ENCODE measurements around the gene PFDN2.
A peak's percentile ranks its signal among the peaks of the same experiment; 100 is the strongest.
"Not testable (repeated sequence)": the region's sequence is repeated elsewhere in the genome, so short reads cannot be mapped to it uniquely, and the experiment has no call there.

The PFDN2 gene

DNA sequence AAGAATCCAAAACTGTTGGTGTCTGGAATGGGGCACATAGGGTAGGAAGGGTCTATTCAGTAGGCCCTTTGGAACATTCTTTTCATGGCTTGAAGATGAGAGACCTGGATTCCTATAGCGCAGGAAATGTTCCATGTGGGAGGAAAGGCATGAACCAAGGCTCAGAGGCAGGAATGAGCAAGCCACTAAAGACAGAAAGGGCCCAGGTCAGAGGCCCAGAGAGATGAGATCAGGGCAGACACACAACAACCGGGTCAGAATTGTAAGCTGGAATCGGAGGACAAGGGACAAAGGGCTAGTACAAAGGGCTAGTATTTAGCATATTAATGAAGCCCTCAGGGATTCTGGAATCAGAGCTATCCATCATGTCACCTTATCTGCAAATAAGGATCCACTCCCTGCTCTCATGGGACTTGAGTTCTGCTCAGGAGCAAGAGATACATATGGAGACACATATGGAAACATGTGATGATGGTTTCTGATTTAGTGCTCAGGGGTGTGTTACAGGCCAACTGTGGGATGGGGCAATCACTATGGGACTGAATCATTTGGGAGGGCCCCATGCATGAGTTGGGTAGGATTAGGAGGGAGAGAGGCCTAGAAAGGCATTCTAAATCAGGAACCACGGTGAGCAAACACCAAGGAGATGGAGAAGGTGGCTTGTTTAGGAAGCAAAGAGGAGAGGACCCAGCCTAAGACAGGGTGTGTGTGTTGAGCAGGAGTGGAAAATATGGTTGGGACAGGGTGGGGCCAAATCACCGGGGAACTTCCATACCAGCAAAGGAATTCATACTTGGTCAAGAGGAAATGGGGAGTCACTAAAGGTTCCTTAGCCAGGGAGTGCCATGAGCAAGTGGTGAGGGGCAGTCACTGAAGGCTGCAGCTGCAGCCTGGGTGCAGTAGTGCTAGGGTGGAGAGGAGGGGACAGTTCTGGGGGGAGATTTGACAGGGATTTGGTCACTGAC is 37.1 kb downstream of the PFDN2 start:
- no peak for DNase-seq (ENCODE audit: low read depth)

DNA sequence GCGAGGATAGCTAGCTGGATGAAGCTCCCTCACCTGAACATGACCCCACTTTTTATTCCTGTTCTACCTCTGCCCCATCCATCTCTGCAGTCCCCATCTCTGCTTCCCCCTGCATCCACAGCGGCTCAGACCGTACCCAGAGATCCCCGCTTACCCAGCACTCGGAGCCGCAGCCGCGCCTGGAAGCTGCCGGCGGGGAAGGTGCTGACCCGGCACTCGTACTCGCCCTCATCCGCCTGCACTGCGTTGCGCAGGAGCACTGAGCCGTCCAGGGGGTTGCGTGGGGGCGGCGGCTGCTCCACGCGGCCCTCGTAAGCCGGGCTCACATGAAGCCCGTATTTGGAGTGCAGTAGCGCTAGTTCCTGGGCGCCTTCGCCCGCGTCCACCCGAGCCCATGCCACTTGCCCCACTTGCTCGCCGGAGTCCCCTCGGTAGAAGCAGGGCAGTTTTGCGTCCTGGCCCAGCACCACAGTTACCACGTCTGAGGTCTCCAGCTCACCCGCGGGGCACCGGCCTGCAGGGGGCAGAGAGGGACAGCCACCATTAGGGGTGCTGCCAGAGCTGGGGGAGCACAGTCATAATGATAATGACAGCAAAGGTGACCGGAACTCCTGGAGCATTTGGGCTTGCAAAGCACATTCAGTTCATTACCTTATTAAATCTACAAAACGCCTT is 38.3 kb downstream of the PFDN2 start:
- no peak for DNase-seq (ENCODE audit: low read depth)

DNA sequence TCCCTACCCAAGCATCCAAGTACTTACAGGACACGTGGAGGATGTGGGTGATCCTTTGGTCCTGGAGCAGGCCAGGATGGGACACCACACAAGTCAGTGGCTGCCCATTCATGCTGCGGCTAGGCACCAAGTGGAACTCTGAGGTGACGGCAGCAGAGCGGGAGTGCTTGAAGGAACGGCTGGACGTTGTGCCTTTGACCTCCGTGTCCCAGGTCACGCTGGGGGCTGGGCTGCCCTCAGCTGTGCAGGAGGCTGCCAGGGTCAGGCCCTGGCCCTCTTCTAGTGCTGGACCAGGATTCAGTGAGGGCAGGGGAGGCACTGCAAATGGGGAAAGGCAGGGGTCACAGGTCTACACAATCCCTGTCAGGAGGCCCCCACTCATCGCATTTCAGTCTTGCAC is 40.4 kb downstream of the PFDN2 start:
- DNase-seq (ENCODE audit: low read depth), result no peak

- no peak for DNase-seq (ENCODE audit: low read depth)
These were observed 41.4 kb downstream of the PFDN2 start for GRCh38 chr1:161076410-161076809.

DNA sequence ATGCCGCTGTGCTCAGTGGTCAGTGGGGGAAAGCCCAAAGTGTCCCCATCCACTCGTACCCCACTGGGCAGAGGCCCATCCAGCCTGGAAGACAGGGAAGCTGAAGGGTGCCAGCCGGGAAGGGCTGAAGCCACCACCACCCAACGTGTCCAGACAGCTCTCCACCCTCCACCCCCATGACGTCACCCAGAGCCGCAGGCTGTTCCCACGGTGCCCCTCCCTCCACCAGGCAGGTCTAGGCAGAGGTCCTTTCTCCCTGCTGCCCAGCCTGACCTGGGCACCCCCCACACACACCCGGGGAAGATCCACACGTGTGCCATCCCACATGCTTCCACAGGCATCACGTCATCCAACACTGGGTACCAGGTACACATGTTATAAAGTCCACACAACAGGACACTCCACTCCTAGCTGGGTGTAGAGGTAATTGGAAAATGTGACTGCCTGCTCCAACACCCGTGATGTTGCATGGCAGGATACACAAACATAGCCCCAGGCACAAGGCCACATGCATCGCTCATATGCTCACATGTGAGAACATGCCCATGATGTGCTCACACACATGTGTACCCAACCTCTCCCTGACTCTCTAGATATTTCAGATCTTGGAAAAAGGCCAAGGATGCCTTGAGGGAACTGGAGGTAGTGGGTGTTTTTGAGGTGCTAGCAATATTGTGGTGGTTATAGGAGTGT is 43.0 kb downstream of the PFDN2 start:
- DNase-seq (ENCODE audit: low read depth), result no peak

GRCh38 chr1:161073474-161074121 is 44.2 kb downstream of the PFDN2 start:
- DNase-seq (ENCODE audit: low read depth), result no peak

DNA sequence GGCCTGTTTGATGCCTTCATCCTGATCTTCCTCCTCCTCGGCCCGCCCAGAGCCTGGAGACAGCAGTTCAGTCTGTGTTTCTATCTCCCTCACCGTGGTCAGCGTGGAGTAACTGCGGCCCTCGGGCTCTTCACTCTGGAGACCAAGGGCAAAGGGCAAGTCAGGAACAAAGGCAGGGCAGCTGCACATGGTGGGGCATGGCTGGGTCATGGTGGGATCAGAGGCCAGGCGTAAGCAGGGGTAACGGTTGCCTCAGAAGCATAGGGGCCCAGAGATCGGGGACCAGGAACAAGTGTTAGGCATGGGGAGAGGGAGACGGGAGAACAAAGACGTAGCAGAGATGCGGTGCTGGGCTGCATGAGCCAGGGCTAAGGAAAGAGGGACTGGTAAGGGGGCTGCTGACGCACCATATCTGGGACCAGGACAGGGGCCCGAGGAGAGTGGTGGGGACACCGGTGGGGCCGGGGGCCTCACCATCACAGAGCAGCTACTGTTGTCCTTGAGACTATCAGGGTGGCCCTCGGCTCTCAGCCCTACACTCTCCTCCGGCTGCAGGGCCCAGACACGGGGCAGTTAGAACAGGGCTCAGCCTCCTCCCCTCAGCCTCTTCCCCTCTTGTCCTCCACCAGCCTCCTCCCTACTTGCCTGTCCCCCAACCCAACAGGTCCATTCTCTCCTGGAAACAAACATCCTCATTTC is 44.9 kb downstream of the PFDN2 start:
- DNase-seq (ENCODE audit: low read depth), result no peak

- DNase-seq (ENCODE audit: low read depth), result peak; percentile 27
These were observed 45.9 kb downstream of the PFDN2 start for GRCh38 chr1:161071886-161072371.

- DNase-seq (ENCODE audit: low read depth), result no peak
These were observed 47.1 kb downstream of the PFDN2 start for GRCh38 chr1:161070761-161071160.

DNA sequence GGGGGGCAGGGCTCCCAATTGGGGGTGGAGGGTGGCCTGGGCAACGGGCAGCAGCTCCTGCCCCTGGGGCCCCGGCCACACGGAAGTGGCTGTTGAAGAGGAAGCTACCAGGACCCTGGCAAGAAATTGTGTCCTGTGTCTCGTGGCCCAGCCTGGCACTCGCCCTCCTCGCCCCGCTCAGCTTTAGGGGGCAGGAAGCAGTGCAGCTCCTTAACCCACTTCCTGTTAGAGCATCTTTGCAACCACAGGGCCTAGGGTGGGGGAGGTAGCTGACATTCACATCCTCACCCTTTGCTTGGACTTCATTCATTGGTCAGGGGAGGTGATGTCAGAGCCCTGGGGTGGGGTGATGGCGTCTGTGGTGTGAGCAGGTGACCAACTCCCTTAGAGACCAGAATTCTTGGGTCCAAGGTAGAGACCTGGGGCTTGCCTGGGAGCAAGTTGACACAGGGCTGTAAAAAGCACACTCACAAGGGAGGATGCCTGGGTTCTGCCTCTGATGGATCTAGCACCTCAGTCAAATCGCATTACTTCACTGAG is 48.0 kb downstream of the PFDN2 start, which contains the start of gene ARHGAP30:
TSS of gene ARHGAP30 (minus strand) at position 161 of the 540 bp plus-strand sequence. CDS start 267 bp downstream, outside the sequence.
- DNase-seq (ENCODE audit: low read depth), result peak; percentile 74

DNA sequence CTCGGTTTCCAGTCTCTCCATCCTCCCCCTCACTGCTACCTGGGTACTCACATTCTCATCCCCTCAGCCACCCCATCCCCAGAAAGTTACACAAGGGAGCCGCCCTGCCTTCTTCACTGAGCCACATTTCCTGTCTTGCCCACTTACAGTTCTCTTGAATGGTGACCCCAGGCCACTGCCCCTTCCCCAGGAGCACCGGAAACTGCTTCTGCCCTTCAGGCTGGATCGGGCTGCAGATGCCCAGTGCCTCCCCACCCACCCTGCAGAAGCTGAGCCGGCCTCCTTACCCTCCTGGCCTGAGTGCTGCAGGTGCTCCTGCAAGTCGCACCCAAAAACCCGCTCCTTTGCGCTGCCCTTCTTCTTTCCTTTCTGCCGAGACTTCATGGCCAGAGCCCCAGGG is 48.6 kb downstream of the PFDN2 start:
- no peak for DNase-seq (ENCODE audit: low read depth)

- DNase-seq (ENCODE audit: low read depth), result peak; percentile 72
These were observed 49.3 kb downstream of the PFDN2 start for GRCh38 chr1:161068306-161069234.

- no peak for DNase-seq (ENCODE audit: low read depth)
These were observed 51.1 kb downstream of the PFDN2 start for GRCh38 chr1:161066694-161067093.

DNA sequence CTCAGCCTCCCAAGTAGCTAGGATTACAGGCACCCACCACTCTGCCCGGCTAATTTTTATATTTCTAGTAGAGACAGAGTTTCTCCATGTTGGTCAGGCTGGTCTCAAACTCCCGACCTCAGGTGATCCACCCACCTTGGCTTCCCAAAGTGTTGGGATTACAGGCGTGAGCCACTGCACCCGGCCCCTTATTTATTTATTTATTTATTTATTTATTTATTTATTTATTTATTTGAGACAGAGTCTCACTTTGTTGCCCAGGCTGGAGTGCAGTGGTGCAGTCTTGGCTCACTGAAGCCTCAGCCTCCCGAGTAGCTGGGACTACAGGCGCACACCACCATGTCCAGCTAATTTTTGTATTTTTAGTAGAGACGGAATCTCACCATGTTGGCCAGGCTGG is 52.2 kb downstream of the PFDN2 start:
- DNase-seq (ENCODE audit: low read depth), result not testable (repeated sequence)

DNA sequence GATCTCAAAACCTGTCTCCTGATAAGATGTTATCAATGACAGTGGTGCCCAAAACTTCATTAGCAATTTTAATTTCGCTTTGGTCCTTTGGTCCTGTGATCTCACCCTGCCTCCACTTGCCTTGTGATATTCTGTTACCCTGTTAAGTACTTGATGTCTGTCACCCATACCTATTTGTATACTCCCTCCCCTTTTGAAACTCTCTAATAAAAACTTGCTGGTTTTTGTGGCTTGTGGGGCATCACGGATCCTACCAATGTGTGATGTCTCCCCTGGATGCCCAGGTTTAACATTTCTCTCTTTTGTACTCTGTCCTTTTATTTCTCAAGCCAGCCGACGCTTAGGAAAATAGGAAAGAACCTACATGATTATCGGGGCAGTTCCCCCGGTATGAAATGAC is 53.9 kb downstream of the PFDN2 start:
- not testable (repeated sequence) for DNase-seq (ENCODE audit: low read depth)

DNA sequence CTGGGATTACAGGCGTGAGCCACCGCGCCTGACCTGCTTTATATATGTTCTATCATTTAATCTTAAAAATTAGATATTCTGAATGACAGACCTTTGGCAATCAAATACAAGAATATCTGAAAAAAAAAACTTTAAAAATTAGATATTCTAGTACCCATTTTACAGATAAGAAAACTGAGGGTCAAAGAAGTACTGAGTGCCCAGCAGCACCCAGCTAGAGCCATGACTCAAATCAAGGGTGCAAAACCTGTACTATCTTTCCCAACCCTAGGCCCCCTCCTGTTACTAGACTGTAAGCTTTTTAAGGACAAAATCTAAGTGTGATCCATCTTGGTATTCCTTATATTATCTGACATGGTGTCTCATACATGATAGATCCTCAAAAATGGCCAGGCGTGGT is 56.4 kb downstream of the PFDN2 start:
- no peak for DNase-seq (ENCODE audit: low read depth)

GRCh38 chr1:161059293-161059692 is 58.5 kb downstream of the PFDN2 start:
- DNase-seq (ENCODE audit: low read depth), result no peak

- no peak for DNase-seq (ENCODE audit: low read depth)
These were observed 63.0 kb downstream of the PFDN2 start for GRCh38 chr1:161054805-161055204.

GRCh38 chr1:161054232-161054631 is 63.6 kb downstream of the PFDN2 start:
- no peak for DNase-seq (ENCODE audit: low read depth)

- no peak for DNase-seq (ENCODE audit: low read depth)
These were observed 64.9 kb downstream of the PFDN2 start for GRCh38 chr1:161052899-161053298.
